Mucosa of descending colon (tissue), 3 donors: ENCODE measurements around the gene NCR2. TPM values are rescaled to one million over a fixed set of nuclear protein-coding genes. Genes with fewer than 3 reads are reported as not detected.

Experiments used
- ATAC-seq: fragments of 200-7000 bp; cut with Tn5 transposase; one replicate; pipeline ENCODE4 v1.9.1; 2020; ENCODE audit warnings: mild to moderate bottlenecking, moderate library complexity
- DNase-seq, 3 donors: peaks; one replicate each; pipeline ENCODE4 v3.0.0-alpha.2; 2020
- H3K36me3 ChIP-seq: fragments of 200-600 bp; one replicate; pipeline ENCODE4 v1.8.0; 2021; ENCODE audit warnings: low read depth, mild to moderate bottlenecking
- H3K4me1 ChIP-seq: fragments of 200-600 bp; one replicate; pipeline ENCODE4 v1.8.0; 2021; ENCODE audit warnings: low read depth, mild to moderate bottlenecking
- H3K4me3 ChIP-seq: fragments of 200-600 bp; one replicate; pipeline ENCODE4 v1.8.0; 2021; ENCODE audit warnings: mild to moderate bottlenecking
- H3K9me3 ChIP-seq: fragments of 200-600 bp; one replicate; pipeline ENCODE4 v1.8.0; 2021; ENCODE audit warnings: mild to moderate bottlenecking
- CTCF ChIP-seq: fragments of 200-600 bp; IDR thresholded peaks from one replicate; pipeline ENCODE4 v1.8.0; 2022; ENCODE audit warnings: antibody characterized with exemption, mild to moderate bottlenecking
- intact Hi-C, 2 donors: fragments of 100-400 bp; cut with DNase I in 1 of 2; cut with micrococcal nuclease in 1 of 2; formaldehyde crosslinking; loops; one replicate each; pipeline versions ENCODE4 v1.11.0 to v1.11.1; 2022; cut with DNase I, micrococcal nuclease
- total RNA-seq, 3 donors: library from RNA; stranded (reverse); fragmentation: NEBNext Ultra II Directional in 2 of 3; extraction: Animal tissue kit (Norgen Biotek cat#: 25700) in 2 of 3; gene quantifications; one replicate each; pipeline versions ENCODE4 v1.2.1 to v1.2.4, GENCODE V29; 2021 to 2023
- donor health status: DM: no; HTN: no; CAD: no; lungs with moderate emphysema.
- donor health status: DM: no; HTN: no; CAD: no.
- donor health status: DM: no; HTN: yes; CAD: no.

The NCR2 gene
- total RNA-seq, 3 donors from 2014 or later, result 0.25 TPM; not detected in 2

GRCh38 chr6:41353333-41353732, 17.9 kb downstream of the NCR2 start:
- ATAC-seq (no peak), DNase-seq (no peak)
- peaks cover 3% of the 10 kb centered on the region for H3K9me3 ChIP-seq
- H3K4me3 ChIP-seq, result no peak overlapping the region
- intact Hi-C loops, result no loop called here
- TF ChIP-seq CTCF, result no peak
- no peaks in the 10 kb centered on the region for H3K4me1 ChIP-seq
- H3K36me3 ChIP-seq, result no peaks in the 10 kb centered on the region

GRCh38 chr6:41355952-41356351, 20.5 kb downstream of the NCR2 start:
- Histone ChIP-seq H3K4me3 (no peak overlapping the region), H3K36me3 (no peaks in the 10 kb centered on the region), H3K4me1 (no peaks in the 10 kb centered on the region), H3K9me3 (peaks cover 13% of the 10 kb centered on the region)
- intact Hi-C loops, result no loop called here
- ATAC-seq (no peak), DNase-seq (no peak)
- no peak for TF ChIP-seq CTCF

- DNase-seq, result no peak
- intact Hi-C loops, result no loop called here
- ATAC-seq, result no peak
- no peak for TF ChIP-seq CTCF
- Histone ChIP-seq H3K36me3 (no peaks in the 10 kb centered on the region), H3K4me1 (no peaks in the 10 kb centered on the region), H3K4me3 (no peak overlapping the region), H3K9me3 (peaks cover 13% of the 10 kb centered on the region)
These were observed 21.4 kb downstream of the NCR2 start for GRCh38 chr6:41356825-41357224.

GRCh38 chr6:41358503-41358902, 23.1 kb downstream of the NCR2 start:
- ATAC-seq (no peak), DNase-seq (no peak)
- intact Hi-C loops, result no loop called here
- no peaks in the 10 kb centered on the region for H3K36me3 ChIP-seq
- TF ChIP-seq CTCF, result no peak
- no peak overlapping the region for H3K4me3 ChIP-seq
- H3K4me1 ChIP-seq, result no peaks in the 10 kb centered on the region
- peaks cover 13% of the 10 kb centered on the region for H3K9me3 ChIP-seq

GRCh38 chr6:41359617-41360313, 24.4 kb downstream of the NCR2 start:
- TF ChIP-seq CTCF, result no peak
- ATAC-seq (no peak), DNase-seq (no peak)
- Histone ChIP-seq H3K36me3 (no peaks in the 10 kb centered on the region), H3K9me3 (peaks cover 13% of the 10 kb centered on the region), H3K4me1 (no peaks in the 10 kb centered on the region), H3K4me3 (no peak overlapping the region)
- intact Hi-C loops, result loop anchor here in 1 of 2 donors (10.0 kb wide), 1 partner anchor 235 kb away; no protein-coding TSS in a partner anchor
